ENCODE data around the gene SLC9A9. TPM values are rescaled to one million over a fixed set of nuclear protein-coding genes. Genes with fewer than 3 reads are reported as not detected.

Gene SLC9A9
- total RNA-seq, 1 experiment from 2014 or later = 2.2 TPM

GRCh38 chr3:143674100-143674968 is 173.9 kb downstream of the SLC9A9 start:
- ChIA-PET POLR2A (interaction anchor here (0.6 to 1.9 kb wide), 6 partner anchors 17 to 603 kb away, joined by 3 to 11 read pairs (median 3); no protein-coding TSS in a partner anchor), CTCF (interaction anchor here (0.6 to 3.3 kb wide), 36 partner anchors 8 to 714 kb away, joined by 3 to 23 read pairs (median 4); no protein-coding TSS in a partner anchor)
- intact Hi-C loops (cut with micrococcal nuclease) = loop anchor here (1.0 to 10.0 kb wide), 3 partner anchors 89 to 610 kb away; no protein-coding TSS in a partner anchor
- no TSS peak for BruUV-seq (replicated peaks)
- DNase-seq (ENCODE audit: unreplicated experiment) = peak; percentile 82
- H3K27me3 Mint-ChIP-seq (ENCODE audit: insufficient read depth, unreplicated experiment) = no peaks in the 10 kb centered on the region
- TF ChIP-seq, protein P1, sequence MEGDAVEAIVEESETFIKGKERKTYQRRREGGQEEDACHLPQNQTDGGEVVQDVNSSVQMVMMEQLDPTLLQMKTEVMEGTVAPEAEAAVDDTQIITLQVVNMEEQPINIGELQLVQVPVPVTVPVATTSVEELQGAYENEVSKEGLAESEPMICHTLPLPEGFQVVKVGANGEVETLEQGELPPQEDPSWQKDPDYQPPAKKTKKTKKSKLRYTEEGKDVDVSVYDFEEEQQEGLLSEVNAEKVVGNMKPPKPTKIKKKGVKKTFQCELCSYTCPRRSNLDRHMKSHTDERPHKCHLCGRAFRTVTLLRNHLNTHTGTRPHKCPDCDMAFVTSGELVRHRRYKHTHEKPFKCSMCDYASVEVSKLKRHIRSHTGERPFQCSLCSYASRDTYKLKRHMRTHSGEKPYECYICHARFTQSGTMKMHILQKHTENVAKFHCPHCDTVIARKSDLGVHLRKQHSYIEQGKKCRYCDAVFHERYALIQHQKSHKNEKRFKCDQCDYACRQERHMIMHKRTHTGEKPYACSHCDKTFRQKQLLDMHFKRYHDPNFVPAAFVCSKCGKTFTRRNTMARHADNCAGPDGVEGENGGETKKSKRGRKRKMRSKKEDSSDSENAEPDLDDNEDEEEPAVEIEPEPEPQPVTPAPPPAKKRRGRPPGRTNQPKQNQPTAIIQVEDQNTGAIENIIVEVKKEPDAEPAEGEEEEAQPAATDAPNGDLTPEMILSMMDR (IDR thresholded peaks at IDR 0.05; ENCODE audit: unreplicated experiment) = peak; percentile 90
- no peaks in the 10 kb centered on the region for H3K36me3 Mint-ChIP-seq (ENCODE audit: insufficient read depth, unreplicated experiment)
- no peaks in the 10 kb centered on the region for H3K9me3 Mint-ChIP-seq (ENCODE audit: unreplicated experiment)
- peak overlapping the region; percentile 6 for H3K27ac Mint-ChIP-seq (ENCODE audit: low read depth, unreplicated experiment)
- H3K4me1 Mint-ChIP-seq (ENCODE audit: insufficient read depth, unreplicated experiment) = peaks cover 6% of the 10 kb centered on the region
- H3K4me3 Mint-ChIP-seq (ENCODE audit: unreplicated experiment) = no peak overlapping the region

DNA sequence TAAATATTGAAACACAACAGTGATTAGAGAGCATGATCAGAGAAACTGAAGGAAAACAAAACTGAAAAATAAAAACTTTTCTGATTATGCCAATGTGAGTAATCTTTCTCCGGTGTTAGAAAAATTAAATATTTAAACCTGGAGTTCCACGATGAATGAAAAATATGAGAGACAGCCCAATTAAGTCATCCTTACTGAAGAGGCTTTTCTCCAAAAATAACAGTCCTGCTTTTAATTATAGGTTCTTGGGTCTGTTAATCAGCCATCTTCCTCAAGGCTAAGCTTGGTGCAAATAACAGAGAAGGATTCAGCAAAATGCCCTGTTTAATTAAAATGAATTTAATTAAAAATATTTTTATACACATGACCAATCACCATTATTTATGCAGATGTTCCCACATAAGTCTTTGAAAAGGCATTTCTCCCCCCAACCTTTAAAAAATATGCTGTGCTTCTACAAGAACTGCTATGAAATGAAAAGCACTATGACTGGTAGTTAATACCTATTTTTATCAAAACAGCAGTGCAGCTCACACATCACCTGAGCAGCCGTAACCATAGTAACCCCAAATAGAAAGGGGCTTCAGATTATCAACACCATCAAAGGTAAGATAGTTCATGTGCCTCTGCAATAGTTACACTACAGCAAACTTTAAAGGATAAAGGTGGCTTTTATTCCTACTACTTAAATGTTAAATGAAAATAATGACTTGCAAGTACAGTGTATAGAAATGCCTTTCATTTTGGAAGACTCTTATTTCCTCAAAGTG is 175.7 kb downstream of the SLC9A9 start:
- BruUV-seq (replicated peaks) = no TSS peak
- no peaks in the 10 kb centered on the region for H3K27me3 Mint-ChIP-seq (ENCODE audit: insufficient read depth, unreplicated experiment)
- ChIA-PET CTCF (no interaction called here), POLR2A (interaction anchor here (1.0 to 1.9 kb wide), 3 partner anchors 15 to 65 kb away, joined by 3 to 11 read pairs (median 3); no protein-coding TSS in a partner anchor)
- H3K36me3 Mint-ChIP-seq (ENCODE audit: insufficient read depth, unreplicated experiment) = no peaks in the 10 kb centered on the region
- DNase-seq (ENCODE audit: unreplicated experiment) = no peak
- no peaks in the 10 kb centered on the region for H3K9me3 Mint-ChIP-seq (ENCODE audit: unreplicated experiment)
- TF ChIP-seq, protein P1 (IDR thresholded peaks at IDR 0.05; ENCODE audit: unreplicated experiment) = no peak
- no peak overlapping the region for H3K27ac Mint-ChIP-seq (ENCODE audit: low read depth, unreplicated experiment)
- H3K4me1 Mint-ChIP-seq (ENCODE audit: insufficient read depth, unreplicated experiment) = peaks cover 6% of the 10 kb centered on the region
- intact Hi-C loops (cut with micrococcal nuclease) = loop anchor here (10.0 kb wide), 1 partner anchor 608 kb away; no protein-coding TSS in a partner anchor
- no peak overlapping the region for H3K4me3 Mint-ChIP-seq (ENCODE audit: unreplicated experiment)

- intact Hi-C loops (cut with micrococcal nuclease) = loop anchor here (10.0 kb wide), 1 partner anchor 607 kb away; no protein-coding TSS in a partner anchor
- no peak overlapping the region for H3K27ac Mint-ChIP-seq (ENCODE audit: low read depth, unreplicated experiment)
- CTCF ChIA-PET = interaction anchor here (0.6 to 1.6 kb wide), 7 partner anchors 11 to 637 kb away, joined by 3 to 7 read pairs (median 3); no protein-coding TSS in a partner anchor
- POLR2A ChIA-PET = interaction anchor here (0.7 to 1.6 kb wide), 2 partner anchors 17 to 20 kb away, joined by 4 to 7 read pairs; no protein-coding TSS in a partner anchor
- TF ChIP-seq, protein P1 (IDR thresholded peaks at IDR 0.05; ENCODE audit: unreplicated experiment) = no peak
- no peaks in the 10 kb centered on the region for H3K36me3 Mint-ChIP-seq (ENCODE audit: insufficient read depth, unreplicated experiment)
- H3K27me3 Mint-ChIP-seq (ENCODE audit: insufficient read depth, unreplicated experiment) = no peaks in the 10 kb centered on the region
- BruUV-seq (replicated peaks) = no TSS peak
- no peaks in the 10 kb centered on the region for H3K9me3 Mint-ChIP-seq (ENCODE audit: unreplicated experiment)
- H3K4me3 Mint-ChIP-seq (ENCODE audit: unreplicated experiment) = no peak overlapping the region
- peaks cover 6% of the 10 kb centered on the region for H3K4me1 Mint-ChIP-seq (ENCODE audit: insufficient read depth, unreplicated experiment)
- DNase-seq (ENCODE audit: unreplicated experiment) = no peak
Observed at GRCh38 chr3:143671626-143672025, 176.6 kb downstream of the SLC9A9 start.

Data from MCF 10A (cell line).